SHP77 treated with DMSO at 0.1 percent for 48 hours (cell line): ENCODE data around the gene OPN1SW.

Experiments used
- DNase-seq: peaks from one replicate; lab custom pipeline; 2025; lab: John Stamatoyannopoulos, UW

Gene OPN1SW

GRCh38 chr7:128758553-128758952 lies 17.0 kb downstream of the OPN1SW start:
- no peak for DNase-seq

- no peak for DNase-seq
These were observed 18.4 kb downstream of the OPN1SW start for GRCh38 chr7:128757203-128757602.

GRCh38 chr7:128755819-128756476 lies 19.6 kb downstream of the OPN1SW start:
- no peak for DNase-seq

GRCh38 chr7:128755075-128755818 lies 20.3 kb downstream of the OPN1SW start:
- no peak for DNase-seq

GRCh38 chr7:128752251-128752650 lies 23.3 kb downstream of the OPN1SW start:
- no peak for DNase-seq

- DNase-seq = no peak
These were observed 28.1 kb downstream of the OPN1SW start for GRCh38 chr7:128747327-128748079.

GRCh38 chr7:128745706-128746105 lies 29.9 kb downstream of the OPN1SW start:
- DNase-seq = no peak

GRCh38 chr7:128744366-128744905 lies 31.2 kb downstream of the OPN1SW start:
- DNase-seq = no peak

GRCh38 chr7:128743112-128743772 lies 32.4 kb downstream of the OPN1SW start:
- no peak for DNase-seq

GRCh38 chr7:128742206-128742605 lies 33.4 kb downstream of the OPN1SW start:
- no peak for DNase-seq

- no peak for DNase-seq
These were observed 34.1 kb downstream of the OPN1SW start for GRCh38 chr7:128741491-128741890.

- DNase-seq = no peak
These were observed 34.6 kb downstream of the OPN1SW start for GRCh38 chr7:128740996-128741395.

- DNase-seq = no peak
These were observed 35.5 kb downstream of the OPN1SW start for GRCh38 chr7:128739990-128740682.

- peak; percentile 95 for DNase-seq
These were observed 36.3 kb downstream of the OPN1SW start, which contains the start of gene CALU for GRCh38 chr7:128739048-128739962. Gene CALU (plus strand): TSS chr7:128739359. CDS start chr7:128748584, 9,225 bp downstream.

- DNase-seq = no peak
These were observed 37.0 kb downstream of the OPN1SW start for GRCh38 chr7:128738570-128739047.

- DNase-seq = no peak
These were observed 37.7 kb downstream of the OPN1SW start for GRCh38 chr7:128737867-128738385.

- DNase-seq = no peak
These were observed 38.2 kb downstream of the OPN1SW start for GRCh38 chr7:128737441-128737840.

- DNase-seq = no peak
These were observed 40.2 kb downstream of the OPN1SW start for GRCh38 chr7:128735436-128735835.

- DNase-seq = no peak
These were observed 40.7 kb downstream of the OPN1SW start for GRCh38 chr7:128734890-128735289.

- DNase-seq = no peak
These were observed 42.3 kb downstream of the OPN1SW start for GRCh38 chr7:128733278-128733645.
